Uterus (tissue), 4 donors: ENCODE results near the gene ITIH1. TPM values are rescaled to one million over a fixed set of nuclear protein-coding genes. Genes with fewer than 3 reads are reported as not detected.

Source experiments
- DNase-seq, 2 donors: peaks; one replicate each; pipeline ENCODE4 v3.0.0-alpha.2; 2019 to 2020
- H3K27ac ChIP-seq, 2 donors: fragments of 200-600 bp; sonication (generic); 1 replicate in 1 of 2; 2 replicates in 1 of 2; pipeline ENCODE4 v1.5.1; 2016 to 2018
- H3K27me3 ChIP-seq, 2 donors: fragments of 200-600 bp; sonication (generic); one replicate each; pipeline ENCODE4 v1.5.1; 2018 to 2019; ENCODE audit warnings: control low read depth in 1 of 2
- H3K36me3 ChIP-seq, 2 donors: fragments of 200-600 bp; sonication (generic); one replicate each; pipeline ENCODE4 v1.5.1; 2019; ENCODE audit warnings: control low read depth in 1 of 2
- H3K4me1 ChIP-seq, 2 donors: fragments of 200-600 bp; sonication (generic); one replicate each; pipeline ENCODE4 v1.5.1; 2018 to 2019; ENCODE audit warnings: control low read depth in 1 of 2
- H3K4me3 ChIP-seq, 2 donors: fragments of 200-600 bp; sonication (generic); 1 replicate in 1 of 2; 2 replicates in 1 of 2; pipeline ENCODE4 v1.5.1; 2018 to 2019; ENCODE audit warnings: mild to moderate bottlenecking in 1 of 2
- H3K9me3 ChIP-seq, 2 donors: fragments of 200-600 bp; sonication (generic); one replicate each; pipeline ENCODE4 v1.5.1; 2019; ENCODE audit warnings: control low read depth in 1 of 2
- POLR2A ChIP-seq, 2 donors: fragments of 450-650 bp; IDR thresholded peaks; one replicate each; pipeline ENCODE4 v1.6.1; 2016; ENCODE audit warnings: antibody characterized with exemption in 2 of 2, mild to moderate bottlenecking in 1 of 2, moderate library complexity in 1 of 2
- intact Hi-C: fragments of 100-400 bp; cut with DNase I; formaldehyde crosslinking; loops from one replicate; pipeline ENCODE4 v1.15.1; 2023; ENCODE audit warnings: low total_unique reads
- total RNA-seq, 4 donors: library from RNA; depleted of rRNA in 3 of 4; stranded (reverse); fragments of >200 nt in 3 of 4; gene quantifications; one replicate each; pipeline versions ENCODE4 v1.1.0 to v1.2.4, GENCODE V29; 2014 to 2023
- TF ChIP-seq, protein P1 (sequence below), 4 experiments: fragments of 200-600 bp in 2 of 4; fragments of 450-650 bp in 2 of 4; sonication (generic) in 2 of 4; IDR thresholded peaks; one replicate each; pipeline ENCODE4 v1.5.1; 2016 to 2019; ENCODE audit warnings: antibody characterized with exemption in 4 of 4, mild to moderate bottlenecking in 2 of 4, moderate library complexity in 1 of 4
- donor health status: DM: yes; HTN: yes; CAD: no.

Gene ITIH1
- total RNA-seq, 4 donors from 2014 or later = 0.18 TPM; not detected in 3

- no peak for DNase-seq
- H3K27ac ChIP-seq = no peak overlapping the region
- H3K4me1 ChIP-seq = no peaks in the 10 kb centered on the region
- intact Hi-C loops = no loop called here
- H3K4me3 ChIP-seq = no peak overlapping the region
- H3K27me3 ChIP-seq = no peaks in the 10 kb centered on the region
- no peak for TF ChIP-seq POLR2A (IDR thresholded peaks at IDR 0.05)
- TF ChIP-seq, protein P1, sequence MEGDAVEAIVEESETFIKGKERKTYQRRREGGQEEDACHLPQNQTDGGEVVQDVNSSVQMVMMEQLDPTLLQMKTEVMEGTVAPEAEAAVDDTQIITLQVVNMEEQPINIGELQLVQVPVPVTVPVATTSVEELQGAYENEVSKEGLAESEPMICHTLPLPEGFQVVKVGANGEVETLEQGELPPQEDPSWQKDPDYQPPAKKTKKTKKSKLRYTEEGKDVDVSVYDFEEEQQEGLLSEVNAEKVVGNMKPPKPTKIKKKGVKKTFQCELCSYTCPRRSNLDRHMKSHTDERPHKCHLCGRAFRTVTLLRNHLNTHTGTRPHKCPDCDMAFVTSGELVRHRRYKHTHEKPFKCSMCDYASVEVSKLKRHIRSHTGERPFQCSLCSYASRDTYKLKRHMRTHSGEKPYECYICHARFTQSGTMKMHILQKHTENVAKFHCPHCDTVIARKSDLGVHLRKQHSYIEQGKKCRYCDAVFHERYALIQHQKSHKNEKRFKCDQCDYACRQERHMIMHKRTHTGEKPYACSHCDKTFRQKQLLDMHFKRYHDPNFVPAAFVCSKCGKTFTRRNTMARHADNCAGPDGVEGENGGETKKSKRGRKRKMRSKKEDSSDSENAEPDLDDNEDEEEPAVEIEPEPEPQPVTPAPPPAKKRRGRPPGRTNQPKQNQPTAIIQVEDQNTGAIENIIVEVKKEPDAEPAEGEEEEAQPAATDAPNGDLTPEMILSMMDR (IDR thresholded peaks at IDR 0.05) = no peak
- no peaks in the 10 kb centered on the region for H3K36me3 ChIP-seq
- H3K9me3 ChIP-seq = no peaks in the 10 kb centered on the region
Observed at GRCh38 chr3:52739730-52740129, 37.7 kb upstream of the ITIH1 start.

GRCh38 chr3:52742418-52743041, 34.9 kb upstream of the ITIH1 start:
- Histone ChIP-seq H3K27me3 (no peaks in the 10 kb centered on the region), H3K36me3 (no peaks in the 10 kb centered on the region), H3K4me3 (no peak overlapping the region), H3K27ac (no peak overlapping the region), H3K9me3 (no peaks in the 10 kb centered on the region), H3K4me1 (no peaks in the 10 kb centered on the region)
- no peak for DNase-seq
- intact Hi-C loops = no loop called here
- no peak for TF ChIP-seq POLR2A (IDR thresholded peaks at IDR 0.05)
- TF ChIP-seq, protein P1 (IDR thresholded peaks at IDR 0.05) = peak in 3 of 4 experiments; percentile 7 to 50 (median 28)

GRCh38 chr3:52743152-52743551, 34.2 kb upstream of the ITIH1 start:
- H3K36me3 ChIP-seq = no peaks in the 10 kb centered on the region
- H3K9me3 ChIP-seq = no peaks in the 10 kb centered on the region
- no peaks in the 10 kb centered on the region for H3K4me1 ChIP-seq
- no peak for DNase-seq
- intact Hi-C loops = no loop called here
- no peak overlapping the region for H3K27ac ChIP-seq
- TF ChIP-seq, protein P1 (IDR thresholded peaks at IDR 0.05) = no peak
- no peak for TF ChIP-seq POLR2A (IDR thresholded peaks at IDR 0.05)
- H3K4me3 ChIP-seq = no peak overlapping the region
- H3K27me3 ChIP-seq = no peaks in the 10 kb centered on the region

DNA sequence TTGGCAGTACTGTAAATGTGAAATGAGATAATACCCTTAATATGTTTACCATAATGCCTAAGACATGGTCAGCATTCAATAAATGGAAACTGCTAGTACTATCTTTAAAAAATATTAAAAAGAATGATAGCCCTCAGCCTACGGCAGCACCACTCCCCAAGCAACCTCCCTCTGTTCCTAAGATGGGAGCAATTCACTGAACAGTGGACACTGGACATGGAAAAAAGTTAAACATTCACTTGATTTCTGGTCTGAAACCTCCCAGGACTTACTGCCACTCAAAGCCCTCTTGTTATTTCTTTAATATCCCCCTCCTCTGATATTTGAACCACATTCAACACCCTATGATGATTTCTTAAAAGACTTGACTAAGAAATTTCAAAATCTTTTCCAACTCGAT, 33.7 kb upstream of the ITIH1 start:
- Histone ChIP-seq H3K27me3 (no peaks in the 10 kb centered on the region), H3K36me3 (no peaks in the 10 kb centered on the region), H3K4me1 (no peaks in the 10 kb centered on the region), H3K9me3 (no peaks in the 10 kb centered on the region), H3K27ac (no peak overlapping the region), H3K4me3 (no peak overlapping the region)
- no peak for DNase-seq
- intact Hi-C loops = no loop called here
- TF ChIP-seq, protein P1 (IDR thresholded peaks at IDR 0.05) = no peak
- no peak for TF ChIP-seq POLR2A (IDR thresholded peaks at IDR 0.05)

GRCh38 chr3:52752045-52752660, 25.2 kb upstream of the ITIH1 start:
- no peak for TF ChIP-seq POLR2A (IDR thresholded peaks at IDR 0.05)
- TF ChIP-seq, protein P1 (IDR thresholded peaks at IDR 0.05) = no peak
- Histone ChIP-seq H3K4me3 (no peak overlapping the region), H3K9me3 (no peaks in the 10 kb centered on the region), H3K27me3 (no peaks in the 10 kb centered on the region), H3K27ac (no peak overlapping the region), H3K4me1 (no peaks in the 10 kb centered on the region), H3K36me3 (no peaks in the 10 kb centered on the region)
- no peak for DNase-seq
- intact Hi-C loops = no loop called here
